ENCODE results near the gene CYBA.

The CYBA gene

GRCh38 chr16:88696441-88696840 is 45.6 kb upstream of the CYBA start:
- no peak for TF ChIP-seq CTCF (IDR thresholded peaks at IDR 0.05; ENCODE audit: low read depth, low read length)
- no peak for DNase-seq (ENCODE audit: low read depth in 2 of 2)
- H3K4me3 ChIP-seq (replicated peaks in 1 of 2; ENCODE audit: low read depth in 2 of 2, low read length in 2 of 2): no peak overlapping the region

- TF ChIP-seq CTCF (IDR thresholded peaks at IDR 0.05; ENCODE audit: low read depth, low read length): no peak
- DNase-seq (ENCODE audit: low read depth in 2 of 2): no peak
- no peak overlapping the region for H3K4me3 ChIP-seq (replicated peaks in 1 of 2; ENCODE audit: low read depth in 2 of 2, low read length in 2 of 2)
Observed at GRCh38 chr16:88695753-88696152, 44.9 kb upstream of the CYBA start.

GRCh38 chr16:88695218-88695617 is 44.4 kb upstream of the CYBA start:
- DNase-seq (ENCODE audit: low read depth in 2 of 2): no peak
- H3K4me3 ChIP-seq (replicated peaks in 1 of 2; ENCODE audit: low read depth in 2 of 2, low read length in 2 of 2): no peak overlapping the region
- TF ChIP-seq CTCF (IDR thresholded peaks at IDR 0.05; ENCODE audit: low read depth, low read length): no peak

GRCh38 chr16:88694221-88695087 is 43.6 kb upstream of the CYBA start:
- no peak for TF ChIP-seq CTCF (IDR thresholded peaks at IDR 0.05; ENCODE audit: low read depth, low read length)
- no peak overlapping the region for H3K4me3 ChIP-seq (replicated peaks in 1 of 2; ENCODE audit: low read depth in 2 of 2, low read length in 2 of 2)
- DNase-seq (ENCODE audit: low read depth in 2 of 2): no peak

- DNase-seq (ENCODE audit: low read depth in 2 of 2): no peak
- TF ChIP-seq CTCF (IDR thresholded peaks at IDR 0.05; ENCODE audit: low read depth, low read length): no peak
- no peak overlapping the region for H3K4me3 ChIP-seq (replicated peaks in 1 of 2; ENCODE audit: low read depth in 2 of 2, low read length in 2 of 2)
Observed at GRCh38 chr16:88693420-88694177, 42.7 kb upstream of the CYBA start.

- TF ChIP-seq CTCF (IDR thresholded peaks at IDR 0.05; ENCODE audit: low read depth, low read length): no peak
Observed at GRCh38 chr16:88692861-88693260, 42.0 kb upstream of the CYBA start.

More at GRCh38 chr16:88692861-88693260, 42.0 kb upstream of the CYBA start:
- no peak overlapping the region for H3K4me3 ChIP-seq (replicated peaks in 1 of 2; ENCODE audit: low read depth in 2 of 2, low read length in 2 of 2)
- DNase-seq (ENCODE audit: low read depth in 2 of 2): no peak

Data from cardiac fibroblast (primary cell).